C4-2B (cell line): ENCODE results near the gene MICAL3.

ENCODE experiments used
- H3K27ac ChIP-seq: fragments of 450-650 bp; 2 replicates; pipeline ENCODE4 v1.5.1; 2017
- ZFX ChIP-seq: fragments of 450-650 bp; IDR thresholded peaks from 2 replicates; pipeline ENCODE4 v1.6.1; 2017
- TF ChIP-seq, protein P1 (sequence below): fragments of 450-650 bp; conservative IDR thresholded peaks from 2 replicates; pipeline ENCODE4 v1.5.1; 2017; ENCODE audit warnings: mild to moderate bottlenecking

Gene MICAL3

DNA sequence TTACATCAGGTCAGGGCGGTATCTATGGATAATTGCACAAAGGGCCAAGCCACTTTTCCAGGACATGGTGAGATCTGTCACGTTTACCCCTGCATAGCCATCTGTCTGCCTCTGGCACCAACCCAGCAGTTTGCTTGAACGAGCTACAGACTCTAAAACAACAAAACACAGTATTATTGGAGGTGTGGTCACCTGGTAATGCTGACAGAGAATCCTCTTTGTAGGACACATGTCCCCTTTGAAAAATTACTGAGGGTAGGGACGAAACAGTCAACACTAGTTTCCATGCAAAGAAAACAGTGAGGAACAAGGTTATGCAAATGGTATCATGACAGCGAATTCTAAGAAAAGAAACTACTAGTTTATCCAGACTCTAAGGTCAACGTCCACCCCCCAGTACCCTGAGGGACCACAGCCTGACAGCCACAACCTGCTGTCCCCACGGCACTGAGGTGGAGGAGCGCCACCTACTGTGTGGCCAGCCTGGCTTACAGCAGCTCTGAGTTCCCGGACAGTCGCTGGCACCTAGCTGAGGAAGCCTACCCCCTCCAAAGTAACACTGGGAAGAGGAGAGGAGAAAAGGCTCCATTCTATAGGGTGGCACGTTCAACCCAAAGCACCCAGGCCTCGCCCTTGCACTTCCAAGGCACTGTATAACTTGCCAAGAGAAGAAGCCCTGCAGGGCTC, 132.7 kb downstream of the MICAL3 start:
- TF ChIP-seq, protein P1, sequence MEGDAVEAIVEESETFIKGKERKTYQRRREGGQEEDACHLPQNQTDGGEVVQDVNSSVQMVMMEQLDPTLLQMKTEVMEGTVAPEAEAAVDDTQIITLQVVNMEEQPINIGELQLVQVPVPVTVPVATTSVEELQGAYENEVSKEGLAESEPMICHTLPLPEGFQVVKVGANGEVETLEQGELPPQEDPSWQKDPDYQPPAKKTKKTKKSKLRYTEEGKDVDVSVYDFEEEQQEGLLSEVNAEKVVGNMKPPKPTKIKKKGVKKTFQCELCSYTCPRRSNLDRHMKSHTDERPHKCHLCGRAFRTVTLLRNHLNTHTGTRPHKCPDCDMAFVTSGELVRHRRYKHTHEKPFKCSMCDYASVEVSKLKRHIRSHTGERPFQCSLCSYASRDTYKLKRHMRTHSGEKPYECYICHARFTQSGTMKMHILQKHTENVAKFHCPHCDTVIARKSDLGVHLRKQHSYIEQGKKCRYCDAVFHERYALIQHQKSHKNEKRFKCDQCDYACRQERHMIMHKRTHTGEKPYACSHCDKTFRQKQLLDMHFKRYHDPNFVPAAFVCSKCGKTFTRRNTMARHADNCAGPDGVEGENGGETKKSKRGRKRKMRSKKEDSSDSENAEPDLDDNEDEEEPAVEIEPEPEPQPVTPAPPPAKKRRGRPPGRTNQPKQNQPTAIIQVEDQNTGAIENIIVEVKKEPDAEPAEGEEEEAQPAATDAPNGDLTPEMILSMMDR: no peak; the same call in none of the 2 replicates
- no peak for TF ChIP-seq ZFX
- no peak overlapping the region for H3K27ac ChIP-seq

DNA sequence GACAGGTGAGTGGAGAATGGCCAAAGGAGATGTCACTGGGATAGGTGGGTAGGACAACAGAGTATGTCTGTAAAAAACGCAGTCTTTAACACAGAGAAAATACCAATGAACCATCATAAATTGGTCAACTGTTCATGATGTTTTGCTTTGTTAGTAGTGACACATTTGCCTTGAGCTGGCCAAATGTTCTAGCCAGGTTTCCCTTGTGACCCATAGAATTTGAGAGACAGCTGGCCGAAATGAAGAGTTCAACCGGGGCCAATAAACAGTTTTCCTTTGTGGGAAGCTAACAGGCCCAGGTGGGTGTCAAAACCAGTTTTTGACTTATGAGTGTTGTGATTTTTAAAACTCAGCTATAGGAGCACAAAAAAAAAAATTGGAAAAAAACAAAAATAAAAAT, 133.5 kb downstream of the MICAL3 start:
- H3K27ac ChIP-seq: no peak overlapping the region
- no peak for TF ChIP-seq ZFX
- TF ChIP-seq, protein P1: no peak

DNA sequence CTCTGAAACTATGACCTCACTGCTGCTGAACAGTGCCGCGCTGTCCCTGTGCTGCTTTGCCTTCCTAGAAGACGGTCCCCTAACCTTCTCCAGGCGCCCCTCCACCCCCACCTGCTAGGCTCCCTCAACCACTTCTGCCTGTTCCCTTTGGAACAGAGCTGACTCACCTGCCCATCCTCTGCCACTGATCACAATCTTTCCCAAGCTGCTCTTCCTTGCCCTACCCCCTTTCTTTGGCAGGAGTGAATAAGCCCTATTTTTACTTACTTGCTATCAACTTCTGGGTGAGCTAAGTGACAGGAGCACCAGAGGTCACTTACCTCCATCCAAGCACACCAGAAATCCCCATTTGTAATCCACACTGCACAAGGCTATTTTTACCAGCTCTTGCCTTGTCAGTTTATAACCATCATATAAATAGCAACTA, 134.1 kb downstream of the MICAL3 start:
- TF ChIP-seq ZFX: no peak
- TF ChIP-seq, protein P1: no peak
- H3K27ac ChIP-seq: no peak overlapping the region

DNA sequence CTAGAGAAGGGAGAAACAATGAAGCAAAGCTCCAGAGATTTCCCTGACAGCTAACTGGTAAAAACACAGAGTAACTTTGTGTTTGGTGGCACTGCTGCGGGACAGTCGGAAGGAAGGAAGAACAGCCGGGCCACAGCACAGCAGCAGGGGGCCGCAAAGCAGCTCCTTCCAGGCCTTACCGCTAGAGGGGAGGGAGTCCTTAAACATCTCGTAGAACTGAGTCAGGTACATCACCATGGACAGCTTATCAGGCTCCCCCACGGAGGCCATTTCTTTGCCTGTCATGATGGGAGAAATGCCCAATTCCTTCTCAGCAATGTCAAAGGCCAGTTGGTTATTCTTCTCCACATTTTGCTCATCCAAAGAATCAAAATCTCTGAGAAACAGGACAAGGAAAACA, 135.5 kb downstream of the MICAL3 start:
- no peak for TF ChIP-seq ZFX
- TF ChIP-seq, protein P1: no peak
- H3K27ac ChIP-seq: no peak overlapping the region

DNA sequence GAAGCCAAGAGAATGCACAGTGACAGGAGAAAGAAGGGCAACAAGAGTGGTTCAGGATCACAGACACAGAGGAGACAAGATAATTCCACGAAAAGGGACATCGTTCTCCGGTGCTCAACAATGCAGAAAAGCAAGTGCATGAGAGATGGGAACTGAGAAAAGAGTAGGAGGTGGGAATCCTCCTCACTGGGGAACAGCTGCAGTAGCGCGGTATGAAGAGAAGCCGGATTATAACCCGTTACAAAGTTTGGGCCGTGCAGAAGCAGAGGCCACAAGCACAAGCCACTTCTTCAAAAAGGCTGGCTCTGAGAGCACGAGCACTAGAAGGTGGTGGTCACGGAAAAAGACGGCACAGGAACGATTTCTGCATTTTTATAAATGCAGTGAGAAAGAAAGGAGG, 135.9 kb downstream of the MICAL3 start:
- H3K27ac ChIP-seq: no peak overlapping the region
- TF ChIP-seq ZFX: no peak
- TF ChIP-seq, protein P1: no peak

DNA sequence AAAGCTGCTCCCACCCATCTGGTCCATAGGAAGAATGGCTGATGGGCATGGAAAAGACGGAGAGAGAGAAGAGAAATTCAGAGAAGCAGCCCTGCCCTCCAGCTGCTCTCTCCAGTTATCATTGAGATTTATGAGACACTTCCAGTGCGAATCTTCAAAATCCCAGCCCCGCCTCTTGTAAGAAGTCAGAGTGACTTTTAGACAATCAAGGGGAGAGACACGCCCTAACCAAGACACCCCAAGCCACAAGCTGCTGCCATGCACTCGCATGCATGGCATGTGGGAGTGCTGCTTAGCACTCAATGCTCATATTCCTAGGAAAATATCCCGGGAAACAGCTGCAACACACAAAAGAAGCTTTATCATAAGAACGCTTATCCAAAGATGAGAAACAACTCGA, 139.5 kb downstream of the MICAL3 start:
- TF ChIP-seq, protein P1: no peak
- TF ChIP-seq ZFX: no peak
- no peak overlapping the region for H3K27ac ChIP-seq

DNA sequence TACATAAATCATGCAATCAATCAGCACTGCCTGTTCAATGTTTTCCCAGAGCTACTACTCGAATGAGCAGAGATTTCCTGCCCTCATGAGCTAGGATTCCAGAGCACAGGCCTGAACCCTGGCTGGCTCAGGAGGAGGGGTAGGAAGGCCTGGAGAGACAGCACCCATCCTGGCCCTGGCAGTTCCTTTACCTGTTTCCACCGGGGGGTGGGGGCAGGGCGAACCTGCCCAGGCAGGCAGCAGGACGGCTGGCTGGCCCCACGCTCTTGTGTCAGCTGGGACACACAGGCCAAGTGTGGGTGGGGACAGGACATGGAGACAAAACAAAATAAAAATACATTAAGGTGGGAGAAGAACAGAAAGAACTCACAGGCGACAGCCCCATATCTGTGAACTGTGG, 140.3 kb downstream of the MICAL3 start:
- TF ChIP-seq ZFX: no peak
- TF ChIP-seq, protein P1: no peak

More for the DNA sequence above, 140.3 kb downstream of the MICAL3 start:
- no peak overlapping the region for H3K27ac ChIP-seq
